AG04450 (cell line): ENCODE results near the gene HACL1. TPM values are rescaled to one million over a fixed set of nuclear protein-coding genes. Genes with fewer than 3 reads are reported as not detected.

Experiments used
- CTCF ChIA-PET: fragments of 300-600, 350-600 bp; formaldehyde crosslinking; extraction: SDS; loops from one replicate; lab custom pipeline; 2022; ENCODE audit warnings: antibody characterized with exemption, inconsistent platforms; lab: Charles Lee
- POLR2A ChIA-PET: fragments of 350-600 bp; formaldehyde crosslinking; extraction: SDS; loops from one replicate; lab custom pipeline; 2021; ENCODE audit warnings: antibody characterized with exemption, inconsistent platforms; lab: Yijun Ruan, JAX
- DNase-seq: peaks from one replicate; pipeline ENCODE4 v3.0.0-alpha.2; 2011; ENCODE audit warnings: low read depth, low spot score
- H3K27ac ChIP-seq: one replicate; pipeline ENCODE4 v1.5.1; 2012; ENCODE audit warnings: low read depth, low read length, control low read depth
- H3K27me3 ChIP-seq: one replicate; pipeline ENCODE4 v1.6.0; 2012; ENCODE audit warnings: low read length; ENCODE audit not compliant: control insufficient read depth, insufficient read depth
- H3K4me3 ChIP-seq: 2 replicates; pipeline ENCODE4 v1.5.1; 2011; ENCODE audit warnings: mild to moderate bottlenecking, low read depth, low read length, control low read depth
- H3K9me3 ChIP-seq: 2 replicates; pipeline ENCODE4 v1.5.1; 2012; ENCODE audit warnings: low read length; ENCODE audit not compliant: control insufficient read depth, insufficient read depth
- polyA plus RNA-seq: library from polyadenylated mRNA; depleted of rRNA; stranded (reverse); fragments of >200 nt; gene quantifications from 2 replicates; pipeline ENCODE4 v1.2.3, GENCODE V29; 2011; rRNA removed
- TF ChIP-seq, protein P1 (sequence below): IDR thresholded peaks from 2 replicates; pipeline ENCODE4 v1.5.1; 2011; ENCODE audit warnings: low read depth, low read length, control low read depth, inconsistent platforms

The HACL1 gene
- polyA plus RNA-seq, 1 experiment: 22.0 TPM

DNA sequence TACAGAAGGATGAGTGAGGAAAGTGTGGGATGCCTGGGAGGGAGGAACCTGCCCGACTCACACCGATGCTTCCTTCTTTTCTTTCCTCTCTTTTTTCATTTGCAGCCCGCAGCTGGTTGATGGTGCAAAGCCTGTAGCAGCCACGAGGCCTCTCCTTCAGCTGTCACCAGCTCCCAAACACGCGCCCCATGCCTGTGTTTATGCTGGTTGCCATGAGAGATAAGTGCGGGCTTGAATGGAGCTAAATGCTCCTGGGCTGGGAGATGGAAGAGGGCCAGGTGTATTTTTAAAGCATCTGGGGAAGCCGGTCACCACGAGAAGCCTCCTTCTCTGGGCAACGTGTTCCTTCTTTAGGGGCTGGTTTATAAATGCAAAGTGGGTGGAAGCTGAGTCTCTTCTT is 89.2 kb downstream of the HACL1 start:
- Histone ChIP-seq H3K9me3 (no peaks in the 10 kb centered on the region), H3K4me3 (no peak overlapping the region), H3K27ac (no peak overlapping the region), H3K27me3 (peaks cover 16% of the 10 kb centered on the region)
- ChIA-PET CTCF (no interaction called here), POLR2A (no interaction called here)
- DNase-seq: peak; percentile 7
- TF ChIP-seq, protein P1, sequence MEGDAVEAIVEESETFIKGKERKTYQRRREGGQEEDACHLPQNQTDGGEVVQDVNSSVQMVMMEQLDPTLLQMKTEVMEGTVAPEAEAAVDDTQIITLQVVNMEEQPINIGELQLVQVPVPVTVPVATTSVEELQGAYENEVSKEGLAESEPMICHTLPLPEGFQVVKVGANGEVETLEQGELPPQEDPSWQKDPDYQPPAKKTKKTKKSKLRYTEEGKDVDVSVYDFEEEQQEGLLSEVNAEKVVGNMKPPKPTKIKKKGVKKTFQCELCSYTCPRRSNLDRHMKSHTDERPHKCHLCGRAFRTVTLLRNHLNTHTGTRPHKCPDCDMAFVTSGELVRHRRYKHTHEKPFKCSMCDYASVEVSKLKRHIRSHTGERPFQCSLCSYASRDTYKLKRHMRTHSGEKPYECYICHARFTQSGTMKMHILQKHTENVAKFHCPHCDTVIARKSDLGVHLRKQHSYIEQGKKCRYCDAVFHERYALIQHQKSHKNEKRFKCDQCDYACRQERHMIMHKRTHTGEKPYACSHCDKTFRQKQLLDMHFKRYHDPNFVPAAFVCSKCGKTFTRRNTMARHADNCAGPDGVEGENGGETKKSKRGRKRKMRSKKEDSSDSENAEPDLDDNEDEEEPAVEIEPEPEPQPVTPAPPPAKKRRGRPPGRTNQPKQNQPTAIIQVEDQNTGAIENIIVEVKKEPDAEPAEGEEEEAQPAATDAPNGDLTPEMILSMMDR: no peak

DNA sequence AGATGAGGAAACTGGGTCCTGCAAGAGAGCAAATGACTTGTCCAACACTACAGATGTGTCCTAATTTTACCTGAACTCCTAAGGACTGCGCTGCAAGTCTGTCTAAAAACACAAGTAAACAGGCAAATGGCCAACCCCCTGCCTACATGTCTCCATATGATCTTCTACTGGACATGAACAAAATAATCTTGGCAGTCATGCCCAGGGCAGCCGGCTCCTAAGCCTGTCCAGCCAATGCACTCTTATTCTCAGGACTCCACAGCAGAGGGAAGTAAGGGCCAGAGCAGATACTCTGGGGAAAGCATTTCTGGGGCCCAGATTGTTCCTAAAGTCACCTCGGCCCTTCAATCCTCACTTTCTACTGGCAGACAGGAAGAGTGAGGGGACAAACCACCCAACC is 90.2 kb downstream of the HACL1 start:
- TF ChIP-seq, protein P1: no peak
- Histone ChIP-seq H3K27me3 (peaks cover 16% of the 10 kb centered on the region), H3K9me3 (no peaks in the 10 kb centered on the region), H3K27ac (no peak overlapping the region), H3K4me3 (no peak overlapping the region)
- ChIA-PET CTCF (no interaction called here), POLR2A (no interaction called here)
- DNase-seq: no peak

Other genes starting within 250 kb of the HACL1 start
- 23.0 and 25.9 TPM in 2 replicates for gene METTL6, start 174.0 kb downstream of the HACL1 start, polyA plus RNA-seq
- 9.7 and 11.0 TPM in 2 replicates for gene EAF1, start 174.0 kb downstream of the HACL1 start, polyA plus RNA-seq
- gene COLQ, start 79.9 kb downstream of the HACL1 start, polyA plus RNA-seq: 0.91 and 0.95 TPM in 2 replicates
- gene BTD, start 176 bp upstream of the HACL1 start, polyA plus RNA-seq: 22.2 and 24.8 TPM in 2 replicates
- gene ANKRD28, start 196.4 kb upstream of the HACL1 start, polyA plus RNA-seq: 114 and 134 TPM in 2 replicates